ENCODE results near the gene ESPN. TPM values are rescaled to one million over a fixed set of nuclear protein-coding genes. Genes with fewer than 3 reads are reported as not detected.

The ESPN gene
- 10 to 100 TPM; 13.2 to 15.7 TPM for total RNA-seq
- 4.5 to 9.3 reads per million in 2 donors for total RNA-seq

- H3K4me3 Mint-ChIP-seq, result peak within 1 kb of the TSS; percentile 77
- DNase-seq, result peak in 1 of 3 donors; percentile 20
- H3K9me3 ChIP-seq (ENCODE audit: control insufficient read depth, low read length, poor library complexity, severe bottlenecking), result no peaks in the 10 kb centered on the region
- no peaks in the 10 kb centered on the region for H3K36me3 Mint-ChIP-seq (ENCODE audit: low read depth)
- H3K27me3 Mint-ChIP-seq, result peaks cover 19% of the 10 kb centered on the region
- peak; percentile 30 for ATAC-seq
- H3K27ac Mint-ChIP-seq, result no peak within 1 kb of the TSS
- peaks cover 13% of the 10 kb centered on the region for H3K4me1 Mint-ChIP-seq
These were observed at the start of gene ESPN for GRCh38 chr1:6424619-6425593. ESPN (plus strand) TSS chr1:6424776; CDS start chr1:6424956, 180 bp downstream.

GRCh38 chr1:6378096-6378746 is 46.4 kb upstream of the ESPN start:
- ATAC-seq (no peak), DNase-seq (no peak)
- Mint-ChIP-seq H3K4me1 (no peaks in the 10 kb centered on the region), H3K36me3 (ENCODE audit: low read depth) (no peaks in the 10 kb centered on the region), H3K4me3 (no peak overlapping the region), H3K27me3 (no peaks in the 10 kb centered on the region), H3K27ac (no peak overlapping the region)
- no peaks in the 10 kb centered on the region for H3K9me3 ChIP-seq (ENCODE audit: control insufficient read depth, low read length, poor library complexity, severe bottlenecking)

- DNase-seq (no peak), ATAC-seq (no peak)
- H3K4me3 Mint-ChIP-seq, result no peak overlapping the region
- no peaks in the 10 kb centered on the region for H3K9me3 ChIP-seq (ENCODE audit: control insufficient read depth, low read length, poor library complexity, severe bottlenecking)
- H3K27ac Mint-ChIP-seq, result no peak overlapping the region
- H3K36me3 Mint-ChIP-seq (ENCODE audit: low read depth), result no peaks in the 10 kb centered on the region
- H3K27me3 Mint-ChIP-seq, result no peaks in the 10 kb centered on the region
- no peaks in the 10 kb centered on the region for H3K4me1 Mint-ChIP-seq
These were observed 44.5 kb upstream of the ESPN start for GRCh38 chr1:6380037-6380436.

- Mint-ChIP-seq H3K4me3 (no peak overlapping the region), H3K27me3 (no peaks in the 10 kb centered on the region), H3K4me1 (no peaks in the 10 kb centered on the region), H3K27ac (no peak overlapping the region), H3K36me3 (ENCODE audit: low read depth) (no peaks in the 10 kb centered on the region)
- ATAC-seq (no peak), DNase-seq (no peak)
- no peaks in the 10 kb centered on the region for H3K9me3 ChIP-seq (ENCODE audit: control insufficient read depth, low read length, poor library complexity, severe bottlenecking)
These were observed 40.4 kb upstream of the ESPN start for GRCh38 chr1:6384135-6384534.

- H3K36me3 Mint-ChIP-seq (ENCODE audit: low read depth), result no peaks in the 10 kb centered on the region
- H3K4me1 Mint-ChIP-seq, result no peaks in the 10 kb centered on the region
- H3K27ac Mint-ChIP-seq, result no peak overlapping the region
- no peak for DNase-seq
- H3K4me3 Mint-ChIP-seq, result no peak overlapping the region
- no peak for ATAC-seq
- H3K27me3 Mint-ChIP-seq, result no peaks in the 10 kb centered on the region
- no peaks in the 10 kb centered on the region for H3K9me3 ChIP-seq (ENCODE audit: control insufficient read depth, low read length, poor library complexity, severe bottlenecking)
These were observed 39.6 kb upstream of the ESPN start for GRCh38 chr1:6384962-6385361.

- DNase-seq (no peak), ATAC-seq (no peak)
- no peaks in the 10 kb centered on the region for H3K27me3 Mint-ChIP-seq
- H3K36me3 Mint-ChIP-seq (ENCODE audit: low read depth), result no peaks in the 10 kb centered on the region
- H3K4me1 Mint-ChIP-seq, result no peaks in the 10 kb centered on the region
- H3K4me3 Mint-ChIP-seq, result no peak overlapping the region
- no peak overlapping the region for H3K27ac Mint-ChIP-seq
- no peaks in the 10 kb centered on the region for H3K9me3 ChIP-seq (ENCODE audit: control insufficient read depth, low read length, poor library complexity, severe bottlenecking)
These were observed 38.9 kb upstream of the ESPN start for GRCh38 chr1:6385488-6386191.

GRCh38 chr1:6386371-6386949 is 38.1 kb upstream of the ESPN start:
- Mint-ChIP-seq H3K27me3 (no peaks in the 10 kb centered on the region), H3K27ac (no peak overlapping the region), H3K4me3 (no peak overlapping the region), H3K4me1 (no peaks in the 10 kb centered on the region), H3K36me3 (ENCODE audit: low read depth) (no peaks in the 10 kb centered on the region)
- H3K9me3 ChIP-seq (ENCODE audit: control insufficient read depth, low read length, poor library complexity, severe bottlenecking), result no peaks in the 10 kb centered on the region
- no peak for ATAC-seq
- DNase-seq, result no peak

GRCh38 chr1:6389971-6390370 is 34.6 kb upstream of the ESPN start:
- Mint-ChIP-seq H3K4me3 (no peak overlapping the region), H3K27me3 (no peaks in the 10 kb centered on the region), H3K27ac (no peak overlapping the region), H3K4me1 (peaks cover 15% of the 10 kb centered on the region), H3K36me3 (ENCODE audit: low read depth) (no peaks in the 10 kb centered on the region)
- DNase-seq (no peak), ATAC-seq (no peak)
- H3K9me3 ChIP-seq (ENCODE audit: control insufficient read depth, low read length, poor library complexity, severe bottlenecking), result no peaks in the 10 kb centered on the region

GRCh38 chr1:6391951-6392808 is 32.4 kb upstream of the ESPN start:
- no peak for ATAC-seq
- Mint-ChIP-seq H3K27me3 (no peaks in the 10 kb centered on the region), H3K4me3 (peak overlapping the region; percentile 90), H3K4me1 (peaks cover 19% of the 10 kb centered on the region), H3K36me3 (ENCODE audit: low read depth) (no peaks in the 10 kb centered on the region), H3K27ac (peak overlapping the region; percentile 34)
- DNase-seq, result no peak
- H3K9me3 ChIP-seq (ENCODE audit: control insufficient read depth, low read length, poor library complexity, severe bottlenecking), result no peaks in the 10 kb centered on the region

- H3K27ac Mint-ChIP-seq, result no peak overlapping the region
- H3K4me3 Mint-ChIP-seq, result peak overlapping the region; percentile 90
- no peaks in the 10 kb centered on the region for H3K27me3 Mint-ChIP-seq
- H3K9me3 ChIP-seq (ENCODE audit: control insufficient read depth, low read length, poor library complexity, severe bottlenecking), result no peaks in the 10 kb centered on the region
- no peaks in the 10 kb centered on the region for H3K36me3 Mint-ChIP-seq (ENCODE audit: low read depth)
- ATAC-seq, result no peak
- peaks cover 19% of the 10 kb centered on the region for H3K4me1 Mint-ChIP-seq
- DNase-seq, result no peak
These were observed 31.7 kb upstream of the ESPN start for GRCh38 chr1:6392809-6393399.

GRCh38 chr1:6393400-6394187 is 31.0 kb upstream of the ESPN start, which contains the start of gene ACOT7:
ACOT7 (minus strand) TSS chr1:6393767; CDS start chr1:6393399, 368 bp downstream.
- peak within 1 kb of the TSS; percentile 78 for H3K27ac Mint-ChIP-seq
- peak; percentile 81 to 92 (median 90) for DNase-seq
- peak; percentile 91 for ATAC-seq
- H3K36me3 Mint-ChIP-seq (ENCODE audit: low read depth), result no peaks in the 10 kb centered on the region
- peak within 1 kb of the TSS; percentile 90 for H3K4me3 Mint-ChIP-seq
- H3K9me3 ChIP-seq (ENCODE audit: control insufficient read depth, low read length, poor library complexity, severe bottlenecking), result no peaks in the 10 kb centered on the region
- no peaks in the 10 kb centered on the region for H3K27me3 Mint-ChIP-seq
- H3K4me1 Mint-ChIP-seq, result peaks cover 19% of the 10 kb centered on the region
